Sigmoid colon (tissue), 7 donors: ENCODE data around the gene TTC3. TPM values are rescaled to one million over a fixed set of nuclear protein-coding genes. Genes with fewer than 3 reads are reported as not detected.

ENCODE experiments used
- DNase-seq: peaks from one replicate; pipeline ENCODE4 v3.0.0-alpha.2; 2019
- H3K27ac ChIP-seq, 4 donors: fragments of 200-600 bp; sonication (generic); one replicate each; pipeline ENCODE4 v1.5.1; 2016 to 2019; ENCODE audit warnings: mild to moderate bottlenecking in 1 of 4
- H3K27me3 ChIP-seq, 3 donors: fragments of 200-600 bp; sonication (generic); one replicate each; pipeline ENCODE4 v1.5.1; 2019; ENCODE audit warnings: mild to moderate bottlenecking in 1 of 3
- H3K36me3 ChIP-seq, 4 donors: fragments of 200-600 bp; sonication (generic); one replicate each; pipeline ENCODE4 v1.5.1; 2016 to 2019
- H3K4me1 ChIP-seq, 4 donors: fragments of 200-600 bp; sonication (generic); one replicate each; pipeline ENCODE4 v1.5.1; 2017 to 2019
- H3K4me3 ChIP-seq, 4 donors: fragments of 200-600 bp; sonication (generic); one replicate each; pipeline ENCODE4 v1.5.1; 2017 to 2019; ENCODE audit warnings: mild to moderate bottlenecking in 2 of 4, moderate library complexity in 1 of 4
- H3K9me3 ChIP-seq, 4 donors: fragments of 200-600 bp in 3 of 4; sonication (generic) in 3 of 4; one replicate each; pipeline versions ENCODE4 v1.5.1 to v1.6.1; 2013 to 2019
- CTCF ChIP-seq, 4 experiments: fragments of 450-650 bp in 3 of 4; fragments of 200-600 bp in 1 of 4; IDR thresholded peaks; one replicate each; pipeline ENCODE4 v1.5.1; 2016 to 2019; ENCODE audit warnings: antibody characterized with exemption in 4 of 4, mild to moderate bottlenecking in 3 of 4, moderate library complexity in 2 of 4
- EP300 ChIP-seq, 4 donors: sonication (generic); formaldehyde crosslinking; IDR thresholded peaks; one replicate each; pipeline ENCODE4 v1.6.1; 2017; ENCODE audit warnings: antibody characterized with exemption in 4 of 4
- POLR2A ChIP-seq, 2 donors: fragments of 450-650 bp; IDR thresholded peaks; one replicate each; pipeline ENCODE4 v1.6.1; 2016; ENCODE audit warnings: antibody characterized with exemption in 2 of 2, mild to moderate bottlenecking in 2 of 2, moderate library complexity in 2 of 2
- POLR2AphosphoS5 ChIP-seq, 4 donors: sonication (generic); formaldehyde crosslinking; IDR thresholded peaks; one replicate each; pipeline ENCODE4 v1.6.1; 2017; ENCODE audit warnings: antibody characterized with exemption in 4 of 4
- WGBS, 2 donors: extraction: QIAGEN DNeasy Blood & Tissue Kit; methylation state at CpG; one replicate each; pipeline ENCODE4 v1.1.7; 2013; 5-methylcytosine and 5-hydroxymethylcytosine counted together
- intact Hi-C: fragments of 100-400 bp; cut with DNase I; formaldehyde crosslinking; loops from one replicate; pipeline ENCODE4 v1.15.1; 2023
- polyA plus RNA-seq, 3 donors: library from polyadenylated mRNA; stranded (reverse); fragments of 200-250 nt; gene quantifications; one replicate each; pipeline ENCODE4 v1.2.3, GENCODE V29; 2013
- total RNA-seq, 4 donors: library from RNA; depleted of rRNA; stranded (reverse); fragments of >200 nt; gene quantifications; one replicate each; pipeline ENCODE4 v1.1.0, GENCODE V29; 2016
- donor health status: healthy with polysubstance abuse.
- donor health status: Bipolar disorder and iron deficiency.
- donor health status: healthy.

TTC3 gene
- total and polyA plus RNA-seq, 7 donors = 22.2 to 151 (median 108) TPM

- Histone ChIP-seq H3K4me1 (peaks cover 0 to 3% (median 0%) of the 10 kb centered on the region in 4 donors), H3K27ac (no peak overlapping the region), H3K4me3 (no peak overlapping the region), H3K9me3 (no peaks in the 10 kb centered on the region), H3K36me3 (peaks cover 32 to 82% (median 58%) of the 10 kb centered on the region in 4 donors), H3K27me3 (no peaks in the 10 kb centered on the region)
- WGBS, 2 donors = 87 to 93% methylated on average over 18 of the region's 18 CpGs
- DNase-seq = no peak
- TF ChIP-seq POLR2A (IDR thresholded peaks at IDR 0.05) (no peak), POLR2AphosphoS5 (IDR thresholded peaks at IDR 0.05) (no peak), EP300 (IDR thresholded peaks at IDR 0.05) (no peak), CTCF (IDR thresholded peaks at IDR 0.05) (no peak)
- intact Hi-C loops = no loop called here
These were observed 153.2 kb downstream of the TTC3 start for GRCh38 chr21:37226041-37226920.

GRCh38 chr21:37227071-37228002 lies 154.3 kb downstream of the TTC3 start:
- 94 to 97% methylated on average over 38 of the region's 38 CpGs for WGBS, 2 donors
- no peak for TF ChIP-seq EP300 (IDR thresholded peaks at IDR 0.05)
- intact Hi-C loops = no loop called here
- H3K4me1 ChIP-seq = no peaks in the 10 kb centered on the region
- H3K9me3 ChIP-seq = no peaks in the 10 kb centered on the region
- peaks cover 43 to 92% (median 68%) of the 10 kb centered on the region in 4 donors for H3K36me3 ChIP-seq
- no peak for DNase-seq
- H3K27ac ChIP-seq = no peak overlapping the region
- H3K27me3 ChIP-seq = no peaks in the 10 kb centered on the region
- H3K4me3 ChIP-seq = no peak overlapping the region

GRCh38 chr21:37228003-37228400 lies 154.9 kb downstream of the TTC3 start:
- Histone ChIP-seq H3K36me3 (peaks cover 47 to 96% (median 73%) of the 10 kb centered on the region in 4 donors), H3K9me3 (no peaks in the 10 kb centered on the region), H3K27me3 (no peaks in the 10 kb centered on the region), H3K4me3 (no peak overlapping the region), H3K27ac (no peak overlapping the region), H3K4me1 (no peaks in the 10 kb centered on the region)
- intact Hi-C loops = no loop called here
- 98% methylated on average over 16 of the region's 16 CpGs for WGBS, 2 donors
- no peak for DNase-seq
- TF ChIP-seq POLR2A (IDR thresholded peaks at IDR 0.05) = no peak

GRCh38 chr21:37230632-37231248 lies 157.7 kb downstream of the TTC3 start:
- intact Hi-C loops = no loop called here
- peaks cover 42 to 79% (median 59%) of the 10 kb centered on the region in 4 donors for H3K36me3 ChIP-seq
- H3K27me3 ChIP-seq = no peaks in the 10 kb centered on the region
- no peaks in the 10 kb centered on the region for H3K4me1 ChIP-seq
- no peak for DNase-seq
- TF ChIP-seq CTCF (IDR thresholded peaks at IDR 0.05) (no peak), EP300 (IDR thresholded peaks at IDR 0.05) (no peak), POLR2A (IDR thresholded peaks at IDR 0.05) (no peak), POLR2AphosphoS5 (IDR thresholded peaks at IDR 0.05) (no peak)
- no peak overlapping the region for H3K4me3 ChIP-seq
- no peaks in the 10 kb centered on the region for H3K9me3 ChIP-seq
- 74 to 91% methylated on average over 23 of the region's 23 CpGs for WGBS, 2 donors
- no peak overlapping the region for H3K27ac ChIP-seq

- H3K9me3 ChIP-seq = no peaks in the 10 kb centered on the region
- 95% methylated on average over 12 of the region's 12 CpGs for WGBS, 2 donors
- no peak overlapping the region for H3K27ac ChIP-seq
- intact Hi-C loops = no loop called here
- no peak for DNase-seq
- peaks cover 38 to 79% (median 54%) of the 10 kb centered on the region in 4 donors for H3K36me3 ChIP-seq
- H3K4me1 ChIP-seq = no peaks in the 10 kb centered on the region
- H3K4me3 ChIP-seq = no peak overlapping the region
- no peaks in the 10 kb centered on the region for H3K27me3 ChIP-seq
- TF ChIP-seq POLR2AphosphoS5 (IDR thresholded peaks at IDR 0.05) (no peak), POLR2A (IDR thresholded peaks at IDR 0.05) (no peak), CTCF (IDR thresholded peaks at IDR 0.05) (no peak), EP300 (IDR thresholded peaks at IDR 0.05) (no peak)
These were observed 158.2 kb downstream of the TTC3 start for GRCh38 chr21:37231249-37231645.
